HUES64 (cell line): ENCODE measurements around the gene CDK14.

Experiments
- H3K27ac ChIP-seq: 2 replicates; pipeline ENCODE4 v1.7.0; 2013; ENCODE audit warnings: low read depth, low read length, inconsistent platforms
- H3K27me3 ChIP-seq: 2 replicates; pipeline ENCODE4 v1.6.1; 2013; ENCODE audit warnings: mild to moderate bottlenecking, low read length; ENCODE audit not compliant: insufficient read depth
- H3K36me3 ChIP-seq: 2 replicates; pipeline ENCODE4 v1.6.1; 2013; ENCODE audit warnings: mild to moderate bottlenecking, low read length; ENCODE audit not compliant: insufficient read depth
- H3K4me1 ChIP-seq: 2 replicates; pipeline ENCODE4 v1.6.1; 2013; ENCODE audit warnings: mild to moderate bottlenecking, low read length, moderate library complexity; ENCODE audit not compliant: insufficient read depth
- H3K4me3 ChIP-seq: 2 replicates; pipeline ENCODE4 v1.5.1; 2013; ENCODE audit warnings: mild to moderate bottlenecking, low read length, moderate library complexity
- H3K9ac ChIP-seq: 2 replicates; pipeline ENCODE4 v1.6.1; 2013; ENCODE audit warnings: mild to moderate bottlenecking, low read depth, low read length
- H3K9me3 ChIP-seq: 2 replicates; pipeline ENCODE4 v1.6.1; 2013; ENCODE audit warnings: low read depth, low read length; ENCODE audit not compliant: insufficient read depth
- WGBS: fragments of 150-250, 120-280 bp; methylation state at CpG from one replicate; pipeline ENCODE4 v1.1.7; 2013; ENCODE audit warnings: missing lambda C conversion rate; 5-methylcytosine and 5-hydroxymethylcytosine counted together

The CDK14 gene

DNA sequence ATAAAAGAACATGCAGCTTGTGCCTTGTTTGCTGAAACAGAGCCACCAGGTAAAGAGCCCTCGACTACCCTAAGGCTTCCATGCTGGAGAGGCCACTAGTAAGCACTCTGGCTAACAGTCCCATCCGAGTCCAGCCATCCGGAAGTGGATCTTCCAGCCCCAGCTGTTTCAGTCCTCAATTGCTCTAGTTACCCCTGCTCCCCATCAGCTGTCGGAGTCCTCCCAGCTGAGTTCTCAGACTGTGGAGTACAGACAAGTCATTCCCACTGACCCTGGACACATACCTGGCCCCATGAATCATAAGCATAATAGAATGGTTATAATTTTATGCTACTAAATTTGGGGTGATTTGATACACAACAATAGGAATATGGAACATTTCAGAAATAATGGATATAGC, 654.6 kb downstream of the CDK14 start:
- Histone ChIP-seq H3K27ac (no peak overlapping the region), H3K9ac (no peak overlapping the region), H3K27me3 (no peaks in the 10 kb centered on the region), H3K36me3 (no peaks in the 10 kb centered on the region), H3K4me3 (no peak overlapping the region), H3K4me1 (no peaks in the 10 kb centered on the region), H3K9me3 (no peaks in the 10 kb centered on the region)
- 90% methylated on average over 4 of the region's 4 CpGs for WGBS

DNA sequence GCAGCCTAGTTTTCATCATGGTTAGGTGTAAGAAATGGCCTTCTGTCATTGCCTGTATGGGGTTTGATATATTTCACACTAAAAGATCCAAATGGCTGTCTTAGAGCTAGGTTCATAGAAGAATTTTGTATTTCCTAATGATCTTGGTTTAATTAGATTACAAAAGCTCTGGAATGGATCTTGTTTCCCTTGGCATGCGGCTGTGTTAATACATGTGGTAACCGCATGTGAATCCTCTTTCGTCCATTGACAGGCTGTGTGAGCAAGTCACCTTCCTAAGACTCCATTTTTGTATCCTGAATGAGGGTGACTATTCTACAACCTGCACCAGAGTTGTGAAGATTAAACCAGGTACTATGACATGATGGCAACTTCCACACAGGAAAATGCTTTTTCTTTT, 655.8 kb downstream of the CDK14 start:
- H3K4me3 ChIP-seq = no peak overlapping the region
- H3K36me3 ChIP-seq = no peaks in the 10 kb centered on the region
- H3K27me3 ChIP-seq = no peaks in the 10 kb centered on the region
- no peak overlapping the region for H3K27ac ChIP-seq
- H3K9me3 ChIP-seq = no peaks in the 10 kb centered on the region
- H3K9ac ChIP-seq = no peak overlapping the region
- H3K4me1 ChIP-seq = no peaks in the 10 kb centered on the region
- WGBS = 95% methylated on average over 3 of the region's 3 CpGs
